B cell (primary cell): ENCODE data around the gene DAB1. TPM values are rescaled to one million over a fixed set of nuclear protein-coding genes. Genes with fewer than 3 reads are reported as not detected.

Experiments
- ATAC-seq: fragments of 200-7000 bp; cut with Tn5 transposase; one replicate; pipeline ENCODE4 v1.10.0; 2021; ENCODE audit warnings: low read depth, mild to moderate bottlenecking, moderate number of reproducible peaks, moderate library complexity
- CTCF ChIA-PET: fragments of 350-600 bp; sonication (Branson Sonifier 250); formaldehyde crosslinking; loops from one replicate; lab custom pipeline; 2021; ENCODE audit warnings: antibody characterized with exemption, inconsistent platforms; lab: Charles Lee
- POLR2A ChIA-PET: fragments of 350-600 bp; sonication (Branson Sonifier 250); formaldehyde crosslinking; loops from one replicate; lab custom pipeline; 2021; ENCODE audit warnings: antibody characterized with exemption; lab: Charles Lee
- DNase-seq: peaks from one replicate; pipeline ENCODE4 v3.0.0; 2013
- H2AFZ ChIP-seq: 2 replicates; pipeline ENCODE4 v1.6.1; 2012; ENCODE audit warnings: mild to moderate bottlenecking, low read depth, low read length; ENCODE audit not compliant: insufficient read depth, poor library complexity, severe bottlenecking
- H3K27ac ChIP-seq, 2 donors: 1 replicate in 1 of 2; 2 replicates in 1 of 2; pipeline ENCODE4 v1.5.1; 2012 to 2013; ENCODE audit warnings: low read length in 2 of 2, mild to moderate bottlenecking in 2 of 2, moderate library complexity in 1 of 2
- H3K27me3 ChIP-seq, 4 experiments: fragments of 200-600 bp in 1 of 4; sonication (generic) in 1 of 4; replicated peaks in 1 of 4; 1 replicate in 2 of 4; 2 replicates in 2 of 4; pipeline versions ENCODE4 v1.6.1 to v1.7.0; 2013 to 2016; ENCODE audit warnings: low read length in 3 of 4, mild to moderate bottlenecking in 2 of 4, mixed read lengths in 1 of 4, moderate library complexity in 1 of 4; ENCODE audit not compliant: insufficient read depth in 4 of 4, control insufficient read depth in 3 of 4; ENCODE audit errors: control extremely low read depth in 1 of 4
- H3K36me3 ChIP-seq, 2 experiments: replicated peaks in 1 of 2; 1 replicate in 1 of 2; 2 replicates in 1 of 2; pipeline versions ENCODE4 v1.6.1 to v1.7.1; 2013; ENCODE audit warnings: low read length in 1 of 2; ENCODE audit not compliant: insufficient read depth in 2 of 2, control insufficient read depth in 1 of 2; ENCODE audit errors: control extremely low read depth in 1 of 2, extremely low read depth in 1 of 2
- H3K4me1 ChIP-seq, 2 donors: fragments of 200-600 bp in 1 of 2; sonication (generic) in 1 of 2; 1 replicate in 1 of 2; 2 replicates in 1 of 2; pipeline versions ENCODE4 v1.5.1 to v1.6.1; 2013 to 2017; ENCODE audit warnings: low read length in 2 of 2; ENCODE audit not compliant: control insufficient read depth in 2 of 2, insufficient read depth in 2 of 2
- H3K4me2 ChIP-seq: replicated peaks from 2 replicates; pipeline ENCODE3; 2012; ENCODE audit warnings: mild to moderate bottlenecking, low read depth, low read length; ENCODE audit not compliant: poor library complexity, severe bottlenecking
- H3K4me3 ChIP-seq, 5 experiments: fragments of 200-600 bp in 1 of 5; sonication (generic) in 1 of 5; 1 replicate in 3 of 5; 2 replicates in 2 of 5; pipeline versions ENCODE4 v1.5.1 to v1.7.0; 2011 to 2016; ENCODE audit warnings: low read length in 4 of 5, mild to moderate bottlenecking in 4 of 5, low read depth in 2 of 5, control low read depth in 1 of 5, moderate library complexity in 1 of 5; ENCODE audit not compliant: insufficient read depth in 1 of 5; ENCODE audit errors: control extremely low read depth in 1 of 5, extremely low read depth in 1 of 5
- H3K79me2 ChIP-seq: fragments of 200-600 bp; sonication (generic); one replicate; pipeline ENCODE4 v1.6.0; 2016; ENCODE audit warnings: low read length; ENCODE audit not compliant: control insufficient read depth, insufficient read depth
- H3K9ac ChIP-seq: fragments of 200-600 bp; sonication (generic); 2 replicates; pipeline ENCODE4 v1.6.1; 2017; ENCODE audit warnings: mild to moderate bottlenecking, low read length, moderate library complexity
- H3K9me3 ChIP-seq, 3 donors: one replicate each; pipeline versions ENCODE4 v1.6.1 to v1.7.1; 2013; ENCODE audit warnings: low read length in 2 of 3; ENCODE audit not compliant: control insufficient read depth in 2 of 3, insufficient read depth in 1 of 3; ENCODE audit errors: control extremely low read depth in 1 of 3
- H4K20me1 ChIP-seq: 2 replicates; pipeline ENCODE4 v1.6.0; 2012; ENCODE audit warnings: mild to moderate bottlenecking, low read length; ENCODE audit not compliant: insufficient read depth, control insufficient read depth, poor library complexity, severe bottlenecking
- H3K27ac Mint-ChIP-seq: one replicate; pipeline ENCODE4 v1.8.0; 2021; ENCODE audit warnings: mixed read lengths
- H3K27me3 Mint-ChIP-seq: one replicate; pipeline ENCODE4 v1.8.0; 2021; ENCODE audit warnings: mixed read lengths
- H3K4me1 Mint-ChIP-seq: one replicate; pipeline ENCODE4 v1.8.0; 2021; ENCODE audit warnings: mixed read lengths
- H3K4me3 Mint-ChIP-seq: one replicate; pipeline ENCODE4 v1.8.0; 2021; ENCODE audit warnings: mixed read lengths
- H3K9me3 Mint-ChIP-seq: one replicate; pipeline ENCODE4 v1.8.0; 2022; ENCODE audit warnings: mixed read lengths; ENCODE audit not compliant: insufficient read depth
- EZH2 ChIP-seq: IDR thresholded peaks from 2 replicates; pipeline ENCODE4 v1.6.1; 2012; ENCODE audit warnings: borderline replicate concordance, low read depth, mild to moderate bottlenecking, moderate library complexity, low read length; ENCODE audit not compliant: insufficient read depth, poor library complexity, severe bottlenecking
- whole genome bisulfite sequencing: methylation state at CpG from one replicate; pipeline ENCODE4 v1.1.5; 2013; ENCODE audit warnings: missing lambda C conversion rate; ENCODE audit not compliant: insufficient coverage; 5-methylcytosine and 5-hydroxymethylcytosine counted together
- intact Hi-C: fragments of 100-400 bp; cut with micrococcal nuclease; formaldehyde crosslinking; loops from one replicate; pipeline ENCODE4 v1.10.0; 2022
- polyA plus RNA-seq: library from polyadenylated mRNA; depleted of rRNA; stranded (reverse); fragments of >200 nt; gene quantifications from 2 replicates; pipeline ENCODE4 v1.2.3, GENCODE V29; 2012
- total RNA-seq, 2 donors: library from RNA; stranded (reverse); fragments of 120-200 nt in 1 of 2; gene quantifications; 1 replicate in 1 of 2; 2 replicates in 1 of 2; pipeline versions ENCODE4 v1.2.3 to v1.2.4, GENCODE V29; 2013 to 2022
- TF ChIP-seq, protein P1 (sequence below): fragments of 200-600 bp; IDR thresholded peaks from one replicate; pipeline ENCODE4 v1.8.0; 2022; ENCODE audit warnings: antibody characterized with exemption, mild to moderate bottlenecking

Gene DAB1
- total and polyA plus RNA-seq, 2 donors (not counting 1 experiment from before 2014, with no cell fraction given): not detected

DNA sequence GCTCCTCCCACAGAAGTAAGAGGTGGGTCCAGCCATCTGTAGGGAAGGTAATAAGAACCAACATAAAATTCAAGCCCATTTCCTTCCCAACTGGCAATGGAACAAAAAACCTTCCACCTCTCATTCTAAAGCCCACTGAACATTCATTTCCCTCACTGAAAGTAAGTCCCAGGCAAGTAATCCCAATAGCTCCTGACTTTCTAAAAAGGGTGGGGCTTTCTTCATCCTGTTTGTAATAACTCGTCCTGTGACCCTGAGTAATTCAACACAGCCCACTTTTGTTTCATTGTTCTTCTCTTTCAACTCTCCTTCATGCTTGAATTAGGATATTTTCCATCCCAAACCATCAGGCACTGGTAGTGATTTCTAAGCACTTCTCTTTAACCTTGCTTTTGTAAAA lies 74.9 kb downstream of the DAB1 start:
- Histone ChIP-seq H4K20me1 (no peaks in the 10 kb centered on the region), H3K4me3 (no peak overlapping the region), H3K27me3 (no peaks in the 10 kb centered on the region), H3K27ac (no peak overlapping the region), H3K9ac (no peak overlapping the region), H3K36me3 (no peaks in the 10 kb centered on the region), H3K9me3 (peaks cover 0 to 1% (median 0%) of the 10 kb centered on the region in 3 donors), H3K4me1 (no peaks in the 10 kb centered on the region), H3K4me2 (no peak overlapping the region), H2AFZ (no peak overlapping the region), H3K79me2 (no peaks in the 10 kb centered on the region)
- POLR2A ChIA-PET: no interaction called here
- no peak overlapping the region for H3K4me3 Mint-ChIP-seq
- H3K4me1 Mint-ChIP-seq: no peaks in the 10 kb centered on the region
- no CpG with 5 or more reads among the region's 1 CpG for WGBS
- intact Hi-C loops: no loop called here
- H3K9me3 Mint-ChIP-seq: no peaks in the 10 kb centered on the region
- peaks cover 7% of the 10 kb centered on the region for H3K27me3 Mint-ChIP-seq
- H3K27ac Mint-ChIP-seq: no peak overlapping the region
- CTCF ChIA-PET: no interaction called here
- no peak for ATAC-seq
- TF ChIP-seq EZH2: no peak
- TF ChIP-seq, protein P1, sequence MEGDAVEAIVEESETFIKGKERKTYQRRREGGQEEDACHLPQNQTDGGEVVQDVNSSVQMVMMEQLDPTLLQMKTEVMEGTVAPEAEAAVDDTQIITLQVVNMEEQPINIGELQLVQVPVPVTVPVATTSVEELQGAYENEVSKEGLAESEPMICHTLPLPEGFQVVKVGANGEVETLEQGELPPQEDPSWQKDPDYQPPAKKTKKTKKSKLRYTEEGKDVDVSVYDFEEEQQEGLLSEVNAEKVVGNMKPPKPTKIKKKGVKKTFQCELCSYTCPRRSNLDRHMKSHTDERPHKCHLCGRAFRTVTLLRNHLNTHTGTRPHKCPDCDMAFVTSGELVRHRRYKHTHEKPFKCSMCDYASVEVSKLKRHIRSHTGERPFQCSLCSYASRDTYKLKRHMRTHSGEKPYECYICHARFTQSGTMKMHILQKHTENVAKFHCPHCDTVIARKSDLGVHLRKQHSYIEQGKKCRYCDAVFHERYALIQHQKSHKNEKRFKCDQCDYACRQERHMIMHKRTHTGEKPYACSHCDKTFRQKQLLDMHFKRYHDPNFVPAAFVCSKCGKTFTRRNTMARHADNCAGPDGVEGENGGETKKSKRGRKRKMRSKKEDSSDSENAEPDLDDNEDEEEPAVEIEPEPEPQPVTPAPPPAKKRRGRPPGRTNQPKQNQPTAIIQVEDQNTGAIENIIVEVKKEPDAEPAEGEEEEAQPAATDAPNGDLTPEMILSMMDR: no peak
- DNase-seq: no peak

DNA sequence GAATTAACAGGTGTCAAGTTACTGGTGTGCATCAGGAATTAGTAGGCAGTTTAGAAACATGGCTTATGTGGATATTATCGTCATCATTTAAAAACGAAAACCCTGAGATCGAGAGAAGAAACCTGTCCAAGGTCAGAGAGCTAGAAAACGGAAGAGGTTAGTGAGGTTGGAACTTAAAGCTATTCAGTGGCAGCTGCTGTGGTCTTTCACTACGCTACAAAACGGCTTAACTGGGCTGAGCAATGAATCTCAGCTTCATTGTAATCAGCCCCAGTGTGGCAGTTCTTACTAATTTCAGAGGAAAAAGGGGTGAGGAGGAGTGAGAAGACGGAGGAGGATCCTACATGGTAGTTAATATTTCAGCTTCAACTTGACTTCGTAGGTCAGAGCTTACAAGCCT lies 77.9 kb downstream of the DAB1 start:
- no peak overlapping the region for H3K9ac ChIP-seq
- no peak for DNase-seq
- ChIA-PET CTCF (interaction anchor here (0.5 kb wide), 1 partner anchor 586 kb away, joined by 3 read pairs; no protein-coding TSS in a partner anchor), POLR2A (no interaction called here)
- H3K9me3 ChIP-seq: peaks cover 0 to 4% (median 1%) of the 10 kb centered on the region in 3 donors
- peaks cover 3% of the 10 kb centered on the region for H3K27me3 Mint-ChIP-seq
- no peaks in the 10 kb centered on the region for H3K4me1 Mint-ChIP-seq
- H4K20me1 ChIP-seq: no peaks in the 10 kb centered on the region
- no peaks in the 10 kb centered on the region for H3K79me2 ChIP-seq
- H3K27ac ChIP-seq: no peak overlapping the region
- intact Hi-C loops: no loop called here
- no peaks in the 10 kb centered on the region for H3K9me3 Mint-ChIP-seq
- H3K4me1 ChIP-seq: no peaks in the 10 kb centered on the region
- H3K4me3 Mint-ChIP-seq: no peak overlapping the region
- TF ChIP-seq EZH2: no peak
- TF ChIP-seq, protein P1: no peak
- 88% methylated on average over 6 of the region's 8 CpGs for WGBS
- H3K4me2 ChIP-seq: no peak overlapping the region
- no peak overlapping the region for H3K27ac Mint-ChIP-seq
- no peaks in the 10 kb centered on the region for H3K36me3 ChIP-seq
- H3K4me3 ChIP-seq: no peak overlapping the region
- H3K27me3 ChIP-seq: no peaks in the 10 kb centered on the region
- no peak overlapping the region for H2AFZ ChIP-seq
- no peak for ATAC-seq
